WTC11 (cell line): ENCODE measurements around the gene ZIC4. TPM values are rescaled to one million over a fixed set of nuclear protein-coding genes. Genes with fewer than 3 reads are reported as not detected.
A peak's percentile ranks its signal among the peaks of the same experiment; 100 is the strongest.

Source experiments
- ATAC-seq: fragments of 200-7000 bp; cut with Tn5 transposase; 2 replicates; pipeline ENCODE4 v1.10.0; 2021; ENCODE audit warnings: mild to moderate bottlenecking, moderate library complexity
- CTCF ChIA-PET: fragments of 300-600 bp; sonication (Branson Sonifier 250); formaldehyde crosslinking; loops from one replicate; lab custom pipeline; 2021; ENCODE audit warnings: antibody characterized with exemption; lab: Charles Lee
- POLR2A ChIA-PET: fragments of 350-600 bp; sonication (Branson Sonifier 250); formaldehyde crosslinking; loops from one replicate; lab custom pipeline; 2021; ENCODE audit warnings: antibody characterized with exemption; lab: Charles Lee
- DNase-seq: peaks from one replicate; pipeline ENCODE4 v3.0.0; 2021; ENCODE audit warnings: low spot score
- H3K27ac Mint-ChIP-seq: 2 replicates; pipeline ENCODE4 v1.8.0; 2021; ENCODE audit warnings: mixed read lengths
- H3K27me3 Mint-ChIP-seq: 2 replicates; pipeline ENCODE4 v1.8.0; 2021; ENCODE audit warnings: low read depth, mild to moderate bottlenecking, moderate library complexity, mixed read lengths
- H3K36me3 Mint-ChIP-seq: 2 replicates; pipeline ENCODE4 v1.8.0; 2021; ENCODE audit warnings: mixed read lengths
- H3K4me1 Mint-ChIP-seq: 2 replicates; pipeline ENCODE4 v1.8.0; 2022; ENCODE audit warnings: mixed read lengths
- H3K4me3 Mint-ChIP-seq: 2 replicates; pipeline ENCODE4 v1.8.0; 2021; ENCODE audit warnings: mild to moderate bottlenecking, moderate library complexity, mixed read lengths
- H3K9me3 Mint-ChIP-seq: 2 replicates; pipeline ENCODE4 v1.8.0; 2021; ENCODE audit warnings: mixed read lengths
- ARID4B ChIP-seq: sonication (generic); formaldehyde crosslinking; IDR thresholded peaks from 2 replicates; pipeline ENCODE4 v1.8.0; 2023; ENCODE audit warnings: missing genetic modification reagents, mild to moderate bottlenecking, borderline replicate concordance
- ATF3 ChIP-seq: sonication (generic); formaldehyde crosslinking; conservative IDR thresholded peaks from 2 replicates; pipeline ENCODE4 v1.8.1; 2022; ENCODE audit warnings: mild to moderate bottlenecking, missing genetic modification reagents
- ATF6 ChIP-seq: sonication (generic); formaldehyde crosslinking; IDR thresholded peaks from 2 replicates; pipeline ENCODE4 v1.8.1; 2023; ENCODE audit warnings: mild to moderate bottlenecking, missing genetic modification reagents
- CBFB ChIP-seq: sonication (generic); formaldehyde crosslinking; IDR thresholded peaks from 2 replicates; pipeline ENCODE4 v1.8.1; 2022; ENCODE audit warnings: mild to moderate bottlenecking, low read depth, missing genetic modification reagents
- CREB1 ChIP-seq: sonication (generic); formaldehyde crosslinking; IDR thresholded peaks from 2 replicates; pipeline ENCODE4 v1.8.0; 2023; ENCODE audit warnings: mild to moderate bottlenecking, missing genetic modification reagents
- E2F1 ChIP-seq: sonication (generic); formaldehyde crosslinking; IDR thresholded peaks from 2 replicates; pipeline ENCODE4 v1.8.0; 2022; ENCODE audit warnings: mild to moderate bottlenecking, missing genetic modification reagents
- ESRRA ChIP-seq: sonication (generic); formaldehyde crosslinking; IDR thresholded peaks from 2 replicates; pipeline ENCODE4 v1.8.1; 2022; ENCODE audit warnings: mild to moderate bottlenecking, missing genetic modification reagents, borderline replicate concordance
- FOXJ3 ChIP-seq: sonication (generic); formaldehyde crosslinking; IDR thresholded peaks from 2 replicates; pipeline ENCODE4 v1.9.0; 2021; ENCODE audit warnings: missing genetic modification reagents, mild to moderate bottlenecking, borderline replicate concordance
- FOXK1 ChIP-seq: sonication (generic); formaldehyde crosslinking; IDR thresholded peaks from 2 replicates; pipeline ENCODE4 v1.8.0; 2022; ENCODE audit warnings: mild to moderate bottlenecking, moderate library complexity, missing genetic modification reagents
- FOXP4 ChIP-seq: sonication (generic); formaldehyde crosslinking; IDR thresholded peaks from 2 replicates; pipeline ENCODE4 v1.8.0; 2022; ENCODE audit warnings: mild to moderate bottlenecking, missing genetic modification reagents
- MLX ChIP-seq: sonication (generic); formaldehyde crosslinking; IDR thresholded peaks from 2 replicates; pipeline ENCODE4 v1.8.1; 2023; ENCODE audit warnings: mild to moderate bottlenecking, missing genetic modification reagents, moderate library complexity
- NR2C2 ChIP-seq: sonication (generic); formaldehyde crosslinking; IDR thresholded peaks from 2 replicates; pipeline ENCODE4 v1.8.0; 2022; ENCODE audit warnings: mild to moderate bottlenecking, missing genetic modification reagents
- RELA ChIP-seq: sonication (generic); formaldehyde crosslinking; IDR thresholded peaks from 2 replicates; pipeline ENCODE4 v1.8.1; 2022; ENCODE audit warnings: missing genetic modification reagents, mild to moderate bottlenecking, borderline replicate concordance
- SOX15 ChIP-seq: fragments of 250-450 bp; sonication (Bioruptor Pico); IDR thresholded peaks from 2 replicates; pipeline ENCODE4 v1.9.0; 2021; ENCODE audit warnings: mild to moderate bottlenecking
- STAT6 ChIP-seq: sonication (generic); formaldehyde crosslinking; conservative IDR thresholded peaks from 2 replicates; pipeline ENCODE4 v1.8.1; 2023; ENCODE audit warnings: mild to moderate bottlenecking, low read depth, missing genetic modification reagents, moderate library complexity
- ZNF263 ChIP-seq: sonication (generic); formaldehyde crosslinking; IDR thresholded peaks from 2 replicates; pipeline ENCODE4 v1.8.1; 2022; ENCODE audit warnings: low read depth, mild to moderate bottlenecking, moderate library complexity, missing genetic modification reagents
- ZNF317 ChIP-seq: sonication (generic); formaldehyde crosslinking; IDR thresholded peaks from 2 replicates; pipeline ENCODE4 v1.8.1; 2023; ENCODE audit warnings: low read depth, mild to moderate bottlenecking, moderate library complexity, missing genetic modification reagents, borderline replicate concordance
- total RNA-seq: library from RNA; stranded (reverse); gene quantifications from 3 replicates; pipeline ENCODE4 v1.2.3, GENCODE V29; 2021

Gene ZIC4
- total RNA-seq, 1 experiment from 2014 or later = 3.5 TPM

GRCh38 chr3:147418808-147419701 is 12.7 kb upstream of the ZIC4 start (continued):
- peak; percentile 28; the same call in 1 of the 2 replicates for TF ChIP-seq ARID4B (CRISPR knock-in tag)
- TF ChIP-seq SOX15 (CRISPR knock-in tag) = no peak
- no peak for TF ChIP-seq ATF6 (CRISPR knock-in tag)
- TF ChIP-seq RELA = peak; percentile 29; the same call in 1 of the 2 replicates
- TF ChIP-seq FOXP4 (CRISPR knock-in tag) = peak; percentile 70; the same call in 1 of the 2 replicates
- no peak for TF ChIP-seq NR2C2 (CRISPR knock-in tag)
- TF ChIP-seq STAT6 = no peak
- peak; percentile 45; the same call in 1 of the 2 replicates for TF ChIP-seq FOXK1

GRCh38 chr3:147418371-147418781 is 12.0 kb upstream of the ZIC4 start:
- Mint-ChIP-seq H3K4me3 (peak overlapping the region; percentile 73), H3K27me3 (peaks cover 99% of the 10 kb centered on the region), H3K9me3 (no peaks in the 10 kb centered on the region), H3K36me3 (no peaks in the 10 kb centered on the region), H3K27ac (no peak overlapping the region; the same call in 1 of the 2 replicates), H3K4me1 (peaks cover 90% of the 10 kb centered on the region)
- ATAC-seq (no peak), DNase-seq (no peak)
- POLR2A ChIA-PET = no interaction called here
- CTCF ChIA-PET = no interaction called here
- TF ChIP-seq ZNF263 (no peak), ESRRA (CRISPR knock-in tag) (no peak), MLX (CRISPR knock-in tag) (no peak), E2F1 (CRISPR knock-in tag) (no peak), FOXJ3 (CRISPR knock-in tag) (no peak), ZNF317 (no peak), CBFB (CRISPR knock-in tag) (no peak), CREB1 (CRISPR knock-in tag) (no peak), ATF6 (CRISPR knock-in tag) (no peak), ATF3 (CRISPR knock-in tag) (no peak)
